HUES6 (cell line): ENCODE results near the gene RAB30.

Experiments used
- H3K27ac ChIP-seq: 2 replicates; pipeline ENCODE4 v1.7.0; 2013; ENCODE audit warnings: low read depth, mild to moderate bottlenecking, low read length, inconsistent platforms
- H3K27me3 ChIP-seq: 2 replicates; pipeline ENCODE4 v1.6.1; 2013; ENCODE audit warnings: low read length; ENCODE audit not compliant: control insufficient read depth, insufficient read depth
- H3K36me3 ChIP-seq: 2 replicates; pipeline ENCODE4 v1.6.1; 2013; ENCODE audit warnings: low read length; ENCODE audit not compliant: control insufficient read depth, insufficient read depth
- H3K4me1 ChIP-seq: 2 replicates; pipeline ENCODE4 v1.6.1; 2013; ENCODE audit warnings: low read length; ENCODE audit not compliant: control insufficient read depth, insufficient read depth
- H3K4me3 ChIP-seq: 2 replicates; pipeline ENCODE4 v1.5.1; 2013; ENCODE audit warnings: low read depth, low read length
- H3K9ac ChIP-seq: one replicate; pipeline ENCODE4 v1.6.1; 2013; ENCODE audit warnings: mild to moderate bottlenecking, low read length
- H3K9me3 ChIP-seq: 2 replicates; pipeline ENCODE4 v1.6.1; 2013; ENCODE audit warnings: low read depth, low read length; ENCODE audit not compliant: control insufficient read depth, insufficient read depth

RAB30 gene

GRCh38 chr11:83054001-83054400 lies 17.7 kb downstream of the RAB30 start:
- H3K36me3 ChIP-seq: no peaks in the 10 kb centered on the region
- H3K27me3 ChIP-seq: no peaks in the 10 kb centered on the region
- H3K27ac ChIP-seq: no peak overlapping the region
- no peak overlapping the region for H3K4me3 ChIP-seq
- no peaks in the 10 kb centered on the region for H3K9me3 ChIP-seq
- peaks cover 10% of the 10 kb centered on the region for H3K4me1 ChIP-seq
- no peak overlapping the region for H3K9ac ChIP-seq

- Histone ChIP-seq H3K27ac (no peak overlapping the region), H3K4me3 (no peak overlapping the region), H3K9me3 (no peaks in the 10 kb centered on the region), H3K4me1 (no peaks in the 10 kb centered on the region), H3K36me3 (no peaks in the 10 kb centered on the region), H3K9ac (no peak overlapping the region), H3K27me3 (no peaks in the 10 kb centered on the region)
These were observed 19.7 kb downstream of the RAB30 start for GRCh38 chr11:83051760-83052671.

GRCh38 chr11:83047515-83048225 lies 24.0 kb downstream of the RAB30 start:
- H3K9ac ChIP-seq: no peak overlapping the region
- H3K27me3 ChIP-seq: no peaks in the 10 kb centered on the region
- H3K9me3 ChIP-seq: no peaks in the 10 kb centered on the region
- no peak overlapping the region for H3K27ac ChIP-seq
- peaks cover 10% of the 10 kb centered on the region for H3K4me1 ChIP-seq
- H3K36me3 ChIP-seq: no peaks in the 10 kb centered on the region
- no peak overlapping the region for H3K4me3 ChIP-seq

- no peaks in the 10 kb centered on the region for H3K27me3 ChIP-seq
- no peak overlapping the region for H3K9ac ChIP-seq
- no peak overlapping the region for H3K27ac ChIP-seq
- H3K4me3 ChIP-seq: no peak overlapping the region
- no peaks in the 10 kb centered on the region for H3K36me3 ChIP-seq
- peaks cover 10% of the 10 kb centered on the region for H3K4me1 ChIP-seq
- H3K9me3 ChIP-seq: no peaks in the 10 kb centered on the region
These were observed 25.0 kb downstream of the RAB30 start for GRCh38 chr11:83046621-83047172.

- Histone ChIP-seq H3K9ac (no peak overlapping the region), H3K4me1 (peaks cover 10% of the 10 kb centered on the region), H3K9me3 (no peaks in the 10 kb centered on the region), H3K27me3 (no peaks in the 10 kb centered on the region), H3K4me3 (no peak overlapping the region), H3K36me3 (no peaks in the 10 kb centered on the region), H3K27ac (no peak overlapping the region)
These were observed 26.6 kb downstream of the RAB30 start for GRCh38 chr11:83044958-83045712.

GRCh38 chr11:83042964-83043711 lies 28.6 kb downstream of the RAB30 start:
- H3K4me1 ChIP-seq: peaks cover 10% of the 10 kb centered on the region
- no peak overlapping the region for H3K27ac ChIP-seq
- H3K27me3 ChIP-seq: no peaks in the 10 kb centered on the region

GRCh38 chr11:83041126-83041525 lies 30.6 kb downstream of the RAB30 start:
- H3K9ac ChIP-seq: no peak overlapping the region
- no peaks in the 10 kb centered on the region for H3K36me3 ChIP-seq
- no peaks in the 10 kb centered on the region for H3K27me3 ChIP-seq
- H3K9me3 ChIP-seq: no peaks in the 10 kb centered on the region
- H3K4me1 ChIP-seq: peaks cover 10% of the 10 kb centered on the region
- H3K4me3 ChIP-seq: no peak overlapping the region
- H3K27ac ChIP-seq: no peak overlapping the region

More at GRCh38 chr11:83042964-83043711, 28.6 kb downstream of the RAB30 start:
- no peaks in the 10 kb centered on the region for H3K9me3 ChIP-seq
- H3K9ac ChIP-seq: no peak overlapping the region
- no peak overlapping the region for H3K4me3 ChIP-seq
- no peaks in the 10 kb centered on the region for H3K36me3 ChIP-seq

GRCh38 chr11:83039566-83039965 lies 32.1 kb downstream of the RAB30 start:
- no peaks in the 10 kb centered on the region for H3K36me3 ChIP-seq
- 0 out of 2 replicates have a peak, but pooled peaks cover under 1% of the 10 kb centered on the region for H3K4me1 ChIP-seq
- H3K4me3 ChIP-seq: no peak overlapping the region
- no peak overlapping the region for H3K9ac ChIP-seq
- no peak overlapping the region for H3K27ac ChIP-seq
- H3K27me3 ChIP-seq: no peaks in the 10 kb centered on the region
- H3K9me3 ChIP-seq: no peaks in the 10 kb centered on the region

GRCh38 chr11:83037877-83038276 lies 33.8 kb downstream of the RAB30 start:
- H3K27me3 ChIP-seq: no peaks in the 10 kb centered on the region
- H3K27ac ChIP-seq: no peak overlapping the region
- H3K9ac ChIP-seq: no peak overlapping the region
- H3K4me1 ChIP-seq: peaks cover 11% of the 10 kb centered on the region
- H3K4me3 ChIP-seq: no peak overlapping the region
- H3K9me3 ChIP-seq: no peaks in the 10 kb centered on the region
- H3K36me3 ChIP-seq: no peaks in the 10 kb centered on the region

GRCh38 chr11:83036701-83037100 lies 35.0 kb downstream of the RAB30 start:
- no peak overlapping the region for H3K4me3 ChIP-seq
- no peaks in the 10 kb centered on the region for H3K36me3 ChIP-seq
- no peaks in the 10 kb centered on the region for H3K9me3 ChIP-seq
- H3K27me3 ChIP-seq: no peaks in the 10 kb centered on the region
- H3K9ac ChIP-seq: no peak overlapping the region
- peaks cover 11% of the 10 kb centered on the region for H3K4me1 ChIP-seq
- no peak overlapping the region for H3K27ac ChIP-seq
